GM12891 (cell line): ENCODE measurements around the gene CXXC5.

ENCODE experiments used
- DNase-seq: peaks from one replicate; pipeline ENCODE4 v3.0.0; 2011; ENCODE audit warnings: low spot score; ENCODE audit not compliant: insufficient read length
- FAIRE-seq: peaks from 2 replicates; lab custom pipeline; 2011; peaks lifted over from hg19 to GRCh38; lab: Jason Lieb, UNC
- PAX5 ChIP-seq: IDR thresholded peaks from 2 replicates; pipeline ENCODE4 v1.6.1; 2011; ENCODE audit warnings: low read length, moderate library complexity, mild to moderate bottlenecking; ENCODE audit not compliant: insufficient read depth, severe bottlenecking
- POLR2A ChIP-seq: IDR thresholded peaks from 2 replicates; pipeline ENCODE4 v1.6.1; 2011; ENCODE audit warnings: low read depth, low read length, control low read depth
- POLR2AphosphoS5 ChIP-seq: IDR thresholded peaks from 2 replicates; pipeline ENCODE4 v1.6.1; 2011; ENCODE audit warnings: low read depth, low read length, control low read depth
- POU2F2 ChIP-seq: IDR thresholded peaks from 2 replicates; pipeline ENCODE4 v1.6.1; 2011; ENCODE audit warnings: low read depth, mild to moderate bottlenecking, control low read depth, low read length, moderate library complexity
- SPI1 ChIP-seq: IDR thresholded peaks from 2 replicates; pipeline ENCODE4 v1.6.1; 2011; ENCODE audit warnings: low read depth, low read length, control low read depth
- TAF1 ChIP-seq: IDR thresholded peaks from 2 replicates; pipeline ENCODE4 v1.6.1; 2011; ENCODE audit warnings: low read depth, low read length, control low read depth

Gene CXXC5

DNA sequence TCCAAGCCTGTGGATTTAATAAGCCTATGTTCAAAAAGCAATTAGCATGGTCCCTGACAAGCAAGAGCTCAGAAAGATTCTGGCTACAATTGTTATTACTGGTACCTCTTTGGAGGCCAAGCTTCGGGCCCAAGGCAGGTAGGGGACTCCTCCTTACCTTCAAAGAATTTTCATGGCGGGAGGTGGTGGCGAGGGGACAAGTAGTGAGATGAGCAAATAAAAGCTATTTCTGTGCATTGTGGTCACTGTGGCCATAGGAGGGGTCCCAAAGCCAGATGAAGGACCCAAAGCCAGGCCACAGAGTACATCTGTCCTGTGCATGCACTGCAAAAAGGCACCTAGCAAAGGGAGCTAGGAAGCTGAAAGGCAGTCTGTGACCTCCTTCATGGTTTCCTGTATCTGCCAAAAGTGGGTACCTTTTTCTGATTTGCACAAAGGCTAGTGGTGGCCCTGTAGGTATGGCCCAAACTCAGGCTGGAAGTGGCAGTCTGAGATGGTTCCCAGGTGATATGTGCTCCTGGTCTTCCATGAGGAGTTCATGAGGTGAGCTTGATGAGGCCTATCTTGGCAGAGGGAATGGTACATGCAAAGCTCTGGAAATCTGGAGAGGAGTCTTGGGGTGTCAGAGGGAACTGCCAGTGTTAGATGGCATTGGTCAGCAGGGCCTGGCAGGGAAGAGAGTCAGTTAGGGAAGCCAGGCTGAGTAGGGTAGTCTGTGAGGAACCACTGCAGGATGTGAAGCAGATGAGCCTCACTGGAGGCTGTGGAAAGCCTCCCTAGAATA lies 3.3 kb upstream of the CXXC5 start:
- no peak for DNase-seq
- TF ChIP-seq PAX5: no peak
- TF ChIP-seq TAF1: no peak
- no peak for TF ChIP-seq POU2F2
- TF ChIP-seq POLR2A: no peak
- TF ChIP-seq POLR2AphosphoS5: no peak
- TF ChIP-seq SPI1: no peak
- no peak for FAIRE-seq

DNA sequence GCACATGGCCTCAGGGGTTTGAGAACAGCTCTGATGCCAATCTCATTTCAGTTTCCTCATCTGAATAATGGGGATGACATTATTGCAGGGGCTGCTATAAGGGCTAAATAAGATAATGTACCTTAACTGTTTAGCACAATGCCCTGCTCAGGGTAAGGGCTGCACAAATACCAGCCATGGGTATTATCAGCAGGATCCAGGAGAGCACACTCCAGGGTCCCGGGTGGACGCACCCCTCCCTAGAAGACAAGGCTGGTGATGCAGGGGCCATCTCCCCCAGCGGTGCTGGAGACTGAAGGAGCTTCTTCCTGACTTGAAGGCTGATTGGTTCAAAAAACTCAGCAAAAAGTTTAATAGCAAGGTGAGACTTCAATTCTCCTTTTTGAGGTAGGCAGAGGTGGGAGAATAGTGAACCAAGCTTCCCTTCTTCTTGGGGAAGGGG lies 2.7 kb upstream of the CXXC5 start:
- FAIRE-seq (no peak), DNase-seq (no peak)
- TF ChIP-seq TAF1 (no peak), PAX5 (no peak), POU2F2 (no peak), POLR2A (no peak), POLR2AphosphoS5 (no peak), SPI1 (no peak)

DNA sequence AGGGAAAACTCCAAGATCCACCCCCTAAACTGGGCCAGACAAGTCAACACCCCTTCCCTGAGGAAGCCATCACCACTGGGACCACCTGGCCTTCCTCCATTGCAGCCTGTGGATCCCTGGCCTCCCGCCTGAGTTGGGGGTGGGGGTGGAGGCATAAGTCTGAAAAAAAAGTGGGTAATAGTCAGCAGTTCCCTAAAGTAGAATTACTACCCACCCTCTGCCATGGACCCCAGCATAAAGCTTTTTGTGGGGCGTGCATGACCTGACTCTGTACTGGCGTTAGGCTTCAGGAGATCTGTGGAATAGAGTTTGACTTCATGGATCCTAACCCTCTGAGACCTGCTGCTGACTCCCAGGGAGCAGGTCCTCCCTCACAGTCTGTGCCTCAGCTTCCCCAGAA lies 2.0 kb upstream of the CXXC5 start:
- TF ChIP-seq POU2F2 (no peak), POLR2A (no peak), TAF1 (no peak), SPI1 (no peak), PAX5 (no peak), POLR2AphosphoS5 (no peak)
- no peak for DNase-seq
- no peak for FAIRE-seq

DNA sequence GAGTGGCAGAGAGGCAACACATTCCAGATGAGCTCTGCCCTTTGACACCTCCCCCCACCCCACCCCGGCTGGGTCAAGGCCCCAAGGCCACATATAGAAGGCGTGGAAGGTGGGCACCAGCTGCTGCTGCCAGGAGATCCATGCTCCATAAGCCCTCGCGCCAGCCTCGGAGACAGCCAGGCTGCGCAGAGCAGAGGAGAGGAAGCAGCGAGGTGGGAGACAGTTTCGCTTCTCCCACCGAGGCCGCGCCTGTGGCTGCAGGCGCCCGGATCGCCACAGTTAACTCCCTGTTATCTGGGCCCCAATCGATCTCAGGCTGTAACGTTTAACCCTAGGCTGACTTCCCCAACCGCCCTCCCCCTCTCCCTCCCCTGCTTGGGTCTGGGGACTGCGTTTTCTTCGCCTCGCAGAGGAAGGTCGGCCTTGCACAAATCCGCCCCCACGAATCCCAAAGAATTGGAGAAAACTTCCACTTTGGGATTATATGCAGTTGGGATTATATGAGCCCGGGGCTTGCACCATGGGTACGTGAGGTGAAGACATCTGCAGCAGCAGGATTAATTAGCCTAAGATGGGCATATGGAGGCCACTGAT lies 1.1 kb upstream of the CXXC5 start:
- DNase-seq: no peak

DNA sequence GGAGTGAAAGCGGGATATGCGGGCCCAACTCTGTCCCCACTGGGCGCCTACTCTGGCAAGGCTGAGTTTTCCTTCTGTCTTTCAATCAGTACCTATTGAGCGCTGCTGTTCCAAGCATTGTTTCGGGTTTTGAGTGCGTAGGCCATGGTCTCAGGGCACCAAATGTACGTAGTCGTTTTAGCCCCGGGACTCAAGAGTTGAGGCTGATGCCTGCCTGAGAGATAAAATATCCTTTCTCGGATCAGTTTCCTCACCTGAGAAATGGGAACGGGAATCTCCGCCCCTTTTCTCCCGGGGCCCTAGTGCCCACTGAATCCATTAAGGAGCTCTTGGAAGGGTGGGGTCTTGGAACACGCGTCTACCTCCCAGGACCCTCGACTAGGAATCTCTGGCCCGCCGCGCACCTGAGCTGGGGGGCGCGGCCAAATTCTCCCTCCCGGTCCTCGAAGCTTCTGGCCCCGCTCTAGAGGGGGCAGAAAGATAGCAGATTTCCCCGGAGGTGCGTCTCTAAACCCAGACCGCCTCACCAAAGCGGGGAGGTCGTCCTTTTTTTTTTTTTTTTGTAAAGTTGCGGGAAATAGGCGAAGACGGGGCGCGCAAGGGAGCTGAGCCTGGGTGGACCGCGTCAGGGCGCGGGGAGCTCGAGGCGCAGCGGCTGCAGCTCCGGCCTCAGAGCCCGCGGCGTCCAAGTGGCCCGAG lies 494 bp upstream of the CXXC5 start:
- no peak for FAIRE-seq
- TF ChIP-seq POLR2A (no peak), POLR2AphosphoS5 (no peak), SPI1 (no peak), PAX5 (no peak), POU2F2 (no peak)
- DNase-seq: no peak

More for the DNA sequence above, 1.1 kb upstream of the CXXC5 start:
- no peak for FAIRE-seq
- TF ChIP-seq SPI1 (no peak), PAX5 (no peak), TAF1 (no peak)

DNA sequence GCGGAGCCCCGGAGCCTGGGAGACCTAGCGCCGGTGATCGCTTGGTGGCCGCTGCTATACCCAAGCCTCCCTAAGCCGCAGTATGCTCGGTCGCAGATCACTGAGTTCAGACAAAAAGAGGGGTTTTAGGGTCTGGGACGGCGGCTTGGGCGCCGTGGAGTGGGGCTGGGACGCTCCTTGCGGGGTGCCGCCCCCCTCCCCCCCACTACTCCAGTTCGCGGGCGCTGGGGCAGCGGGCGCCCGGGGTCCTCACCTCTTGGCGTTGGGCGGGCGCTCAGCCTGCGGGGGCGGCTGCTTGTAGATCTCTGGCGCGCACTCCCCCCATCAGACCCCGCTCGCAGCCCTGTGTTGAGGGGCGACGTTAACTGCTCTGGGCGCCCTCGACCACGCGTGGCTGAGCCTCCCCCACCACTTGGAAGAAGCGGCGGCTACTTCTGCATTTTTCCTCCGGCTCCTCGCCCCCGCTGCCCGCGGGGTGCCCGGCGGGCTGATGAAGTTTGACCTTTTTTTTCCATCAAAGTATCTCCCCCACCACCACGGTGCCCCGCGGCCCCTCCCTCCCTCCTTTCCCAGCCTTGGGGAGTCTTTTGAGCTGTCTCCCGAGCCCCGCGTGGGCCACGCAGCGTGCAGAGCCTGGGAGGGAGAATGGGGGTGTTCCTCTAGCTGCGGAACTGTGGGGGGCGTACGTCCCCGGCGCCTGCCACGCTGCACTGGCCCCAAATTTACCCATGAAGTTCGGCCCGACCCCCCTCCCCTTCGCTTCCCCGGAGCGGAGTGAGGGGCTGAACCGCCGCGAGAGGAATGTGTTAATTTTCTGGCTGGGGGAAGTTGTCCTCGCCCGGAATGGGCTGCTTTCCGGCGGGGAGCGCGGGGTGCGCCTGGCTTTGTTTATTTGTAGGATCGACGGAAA lies 1.2 kb downstream of the CXXC5 start:
- FAIRE-seq (no peak), DNase-seq (no peak)
- TF ChIP-seq POU2F2 (no peak), SPI1 (peak; percentile 25)

DNA sequence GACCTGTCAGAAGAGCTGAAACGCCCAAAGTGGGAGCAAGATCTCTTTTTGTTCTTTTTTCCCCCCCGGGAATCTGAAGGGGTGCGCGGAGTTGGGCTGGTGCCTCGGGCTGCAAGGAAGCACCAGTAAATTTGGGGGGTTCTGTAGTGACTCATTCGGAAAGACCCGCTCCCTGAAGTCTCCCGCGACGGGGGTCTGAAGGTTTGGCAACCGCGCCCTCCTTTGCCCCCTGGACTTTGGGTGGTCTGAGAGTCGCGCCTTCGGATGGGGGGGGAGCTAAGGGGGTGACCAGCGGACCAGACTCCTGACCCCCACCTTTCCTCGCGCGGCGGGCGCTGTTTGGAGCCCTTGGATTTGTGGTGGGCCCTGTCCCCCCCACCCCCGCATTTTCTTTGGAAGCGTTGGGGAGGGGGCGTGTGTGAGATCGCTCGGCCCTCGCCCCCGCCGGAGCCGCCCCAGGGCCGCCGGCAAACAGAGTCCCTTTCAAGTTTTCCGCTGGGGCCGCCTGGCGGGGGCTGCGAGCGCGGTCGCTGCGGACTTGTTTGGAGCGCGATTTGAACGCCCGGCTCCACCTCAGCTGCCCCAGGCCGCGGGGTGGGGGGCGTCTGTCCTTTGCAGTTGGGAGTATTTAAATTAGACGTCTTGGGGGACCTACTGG lies 2.0 kb downstream of the CXXC5 start:
- DNase-seq (no peak), FAIRE-seq (peak; percentile 9)
- TF ChIP-seq POLR2AphosphoS5: no peak
- TF ChIP-seq PAX5: no peak
- no peak for TF ChIP-seq SPI1
- TF ChIP-seq POLR2A: no peak

DNA sequence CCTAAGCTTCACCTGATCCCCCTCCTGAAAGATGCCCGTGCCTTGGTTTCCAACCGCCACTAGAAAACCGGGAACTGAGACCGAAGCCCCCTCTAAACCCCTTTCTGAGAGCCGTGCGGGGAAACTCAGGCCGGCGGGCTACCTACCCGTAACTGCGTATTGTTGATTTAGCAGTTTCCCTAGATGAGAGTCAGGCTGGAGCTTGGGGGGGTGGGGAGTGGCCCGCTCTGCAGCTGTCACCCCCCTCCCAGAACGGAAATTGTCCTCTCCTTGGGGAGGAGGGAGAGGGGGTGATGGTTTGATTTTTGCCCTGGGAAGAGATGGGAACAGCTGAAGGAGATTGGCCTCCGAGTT lies 2.5 kb downstream of the CXXC5 start:
- DNase-seq: no peak
- TF ChIP-seq TAF1 (no peak), POLR2A (no peak), SPI1 (0 out of 2 replicates have a peak, but pooled peaks have one; percentile 34)
- FAIRE-seq: no peak

DNA sequence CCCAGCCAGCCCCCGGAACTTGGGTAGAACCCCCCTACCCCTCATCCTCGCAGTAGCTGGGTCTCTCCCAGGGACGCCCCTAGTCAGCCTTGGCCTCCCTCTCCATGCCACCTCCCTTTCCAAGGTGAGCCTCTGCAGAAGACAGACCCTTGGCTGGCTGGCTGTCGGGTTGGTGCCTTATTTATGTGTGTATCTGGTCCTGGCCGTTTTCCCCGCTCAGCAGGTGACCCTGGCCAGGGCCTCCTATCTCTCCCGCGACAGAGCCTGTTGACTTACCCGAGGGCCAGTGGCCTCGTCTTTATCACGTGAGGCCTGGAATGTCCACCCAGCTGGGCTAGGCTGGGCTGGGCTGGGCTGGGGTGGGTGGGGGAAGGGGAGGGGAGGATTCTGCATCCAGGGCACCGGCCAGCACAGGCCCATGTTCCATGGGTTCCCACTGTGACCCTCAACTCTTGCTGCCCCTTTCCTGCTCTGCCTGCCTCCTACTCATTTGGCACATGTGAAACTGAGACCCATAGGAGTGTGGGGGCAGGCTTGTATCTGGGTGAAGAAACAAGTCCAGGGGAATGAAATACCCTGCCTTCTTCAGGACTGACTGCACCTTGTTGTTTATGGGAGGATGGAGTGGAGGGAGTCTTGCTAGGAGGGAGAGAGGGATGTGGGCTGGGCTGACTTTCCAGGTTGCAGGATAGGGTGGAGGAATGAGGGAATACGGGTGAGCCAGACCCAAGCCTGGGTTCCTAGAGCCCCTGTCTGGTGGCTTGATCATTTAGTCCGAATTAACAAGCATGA lies 3.1 kb downstream of the CXXC5 start:
- no peak for DNase-seq
- TF ChIP-seq POLR2AphosphoS5 (no peak), SPI1 (no peak), TAF1 (no peak)
- FAIRE-seq: peak; percentile 61
